Hematopoietic multipotent progenitor cell treated with erythropoietin and hydrocortisone succinate and interleukin-3 and kit ligand, for 4 days (in vitro differentiated cells): Measurements from ENCODE around the gene PXDN.
A peak's percentile ranks its signal among the peaks of the same experiment; 100 is the strongest.

Experiments
- DNase-seq: peaks from one replicate; pipeline ENCODE4 v3.0.0-alpha.2; 2015

The PXDN gene

GRCh38 chr2:1754461-1755170 lies 10.3 kb upstream of the PXDN start:
- DNase-seq = no peak

GRCh38 chr2:1754046-1754445 lies 9.7 kb upstream of the PXDN start:
- no peak for DNase-seq

DNA sequence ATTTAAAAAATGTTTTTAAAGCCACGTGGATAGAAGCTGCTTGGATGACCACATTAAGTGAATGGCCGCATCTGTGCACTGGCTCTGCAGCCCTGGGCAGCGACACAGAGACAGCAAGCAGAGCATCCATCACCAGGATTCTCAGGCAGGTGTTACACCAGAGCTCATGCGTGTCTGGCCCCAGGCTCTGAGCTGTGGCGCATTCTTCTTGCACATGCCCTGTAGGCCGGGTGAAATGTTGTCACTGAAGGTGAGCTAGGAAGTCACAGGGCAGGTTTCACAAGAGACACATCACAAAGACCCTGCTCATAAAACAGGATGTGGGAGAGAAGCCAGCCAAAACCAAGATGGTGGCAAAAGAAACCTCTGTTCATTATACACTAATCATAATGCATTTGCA lies 8.4 kb upstream of the PXDN start:
- no peak for DNase-seq

GRCh38 chr2:1751767-1752725 lies 7.7 kb upstream of the PXDN start:
- no peak for DNase-seq

DNA sequence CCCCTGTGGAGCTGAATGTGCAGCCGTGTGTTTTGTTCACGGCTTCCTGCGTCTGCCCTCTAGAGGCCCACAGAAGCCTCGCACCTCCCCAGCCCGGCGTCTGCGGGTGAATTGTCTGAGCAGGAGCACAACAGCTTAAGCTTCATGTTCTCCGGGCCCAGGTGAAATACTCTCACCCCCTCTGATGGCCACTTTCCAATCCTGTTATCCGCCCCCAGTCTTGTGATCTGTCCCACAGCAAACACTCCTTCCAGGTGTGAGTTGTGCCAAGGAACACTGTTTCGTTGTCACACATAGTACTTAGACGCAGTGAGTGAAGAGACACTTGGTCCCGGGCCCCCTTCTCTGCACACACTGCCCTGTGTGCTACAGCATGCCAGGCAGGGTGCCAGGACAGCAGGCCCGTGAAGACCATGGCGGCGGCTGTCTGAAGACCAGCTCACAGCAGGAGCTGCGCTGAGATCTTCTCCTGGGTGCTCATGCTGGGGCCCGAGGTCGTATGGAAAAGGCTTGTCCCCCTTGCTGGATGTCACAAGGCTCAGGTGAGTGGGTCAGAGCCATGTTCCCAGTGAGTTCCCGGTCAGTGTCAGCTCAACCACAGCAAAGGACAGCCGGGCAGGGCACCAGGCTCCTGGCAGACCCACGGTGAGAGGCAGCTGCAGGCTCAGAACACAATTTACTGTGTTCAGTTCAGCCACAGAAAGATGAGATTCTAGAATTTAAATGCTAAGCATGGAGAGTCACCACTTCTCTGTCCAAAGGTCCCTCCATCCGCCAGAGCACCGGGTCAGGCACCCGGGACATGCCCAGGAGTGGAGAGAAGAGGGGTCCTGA lies 6.8 kb upstream of the PXDN start:
- peak; percentile 79 for DNase-seq

DNA sequence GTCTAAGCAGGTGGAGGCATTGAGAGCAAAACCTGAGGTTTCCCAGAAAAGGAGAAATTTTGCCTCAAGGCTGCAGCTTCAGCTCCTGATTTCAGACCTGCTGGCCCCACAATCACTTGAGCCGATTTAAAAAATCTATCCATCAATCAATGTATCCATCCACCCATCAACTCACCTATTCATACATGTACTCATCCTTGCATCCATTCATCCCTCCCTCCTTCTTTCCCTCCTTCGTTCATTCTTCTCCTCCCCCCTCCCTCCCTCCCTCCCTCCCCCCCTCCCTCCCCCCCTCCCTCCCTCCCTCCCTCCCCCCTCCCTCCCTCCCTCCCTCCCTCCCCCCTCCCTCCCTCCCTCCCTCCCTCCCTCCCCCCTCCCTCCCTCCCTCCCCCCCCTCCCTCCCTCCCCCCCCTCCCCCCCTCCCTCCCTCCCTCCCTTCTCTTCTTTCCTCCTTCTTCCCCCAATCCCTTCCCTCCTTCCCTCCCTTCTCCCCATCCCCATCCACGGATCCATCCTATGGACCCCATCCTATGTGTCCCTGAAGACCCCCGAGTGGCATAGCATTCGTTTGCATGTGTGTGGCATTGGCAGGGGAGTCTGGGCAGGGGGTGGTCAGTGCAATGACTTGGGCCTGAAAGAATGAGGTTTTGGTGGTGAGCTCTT lies 6.1 kb upstream of the PXDN start:
- no peak for DNase-seq

DNA sequence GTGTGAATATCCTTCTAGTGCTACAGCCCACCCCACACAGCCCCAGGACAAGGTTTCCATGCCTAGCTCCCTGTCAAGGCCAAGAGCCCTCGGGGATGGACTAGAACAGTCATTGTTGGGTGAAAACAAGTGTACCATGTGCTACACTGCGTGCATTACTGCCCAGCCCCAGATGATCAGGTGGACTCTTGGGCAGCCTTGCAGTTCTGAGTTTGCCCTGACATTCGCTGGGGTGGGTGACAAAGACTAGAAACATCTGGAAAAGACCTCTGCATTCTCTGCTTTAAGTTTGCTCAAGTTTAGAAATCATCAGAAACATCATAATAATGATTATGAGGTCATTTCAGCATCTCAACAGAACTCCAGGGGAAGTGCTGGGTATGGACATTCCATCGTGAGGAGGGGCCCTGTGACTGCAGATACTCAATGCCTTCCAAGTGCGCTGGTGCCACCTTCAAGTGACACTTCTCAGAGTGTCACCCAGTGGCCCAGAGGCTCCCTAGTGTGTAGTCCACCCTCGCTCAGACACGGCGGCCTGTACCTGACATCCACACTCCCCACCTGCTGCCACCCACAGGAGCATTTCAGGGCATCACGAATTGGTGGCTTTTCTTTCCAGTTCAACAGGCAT lies 5.3 kb upstream of the PXDN start:
- DNase-seq = no peak

DNA sequence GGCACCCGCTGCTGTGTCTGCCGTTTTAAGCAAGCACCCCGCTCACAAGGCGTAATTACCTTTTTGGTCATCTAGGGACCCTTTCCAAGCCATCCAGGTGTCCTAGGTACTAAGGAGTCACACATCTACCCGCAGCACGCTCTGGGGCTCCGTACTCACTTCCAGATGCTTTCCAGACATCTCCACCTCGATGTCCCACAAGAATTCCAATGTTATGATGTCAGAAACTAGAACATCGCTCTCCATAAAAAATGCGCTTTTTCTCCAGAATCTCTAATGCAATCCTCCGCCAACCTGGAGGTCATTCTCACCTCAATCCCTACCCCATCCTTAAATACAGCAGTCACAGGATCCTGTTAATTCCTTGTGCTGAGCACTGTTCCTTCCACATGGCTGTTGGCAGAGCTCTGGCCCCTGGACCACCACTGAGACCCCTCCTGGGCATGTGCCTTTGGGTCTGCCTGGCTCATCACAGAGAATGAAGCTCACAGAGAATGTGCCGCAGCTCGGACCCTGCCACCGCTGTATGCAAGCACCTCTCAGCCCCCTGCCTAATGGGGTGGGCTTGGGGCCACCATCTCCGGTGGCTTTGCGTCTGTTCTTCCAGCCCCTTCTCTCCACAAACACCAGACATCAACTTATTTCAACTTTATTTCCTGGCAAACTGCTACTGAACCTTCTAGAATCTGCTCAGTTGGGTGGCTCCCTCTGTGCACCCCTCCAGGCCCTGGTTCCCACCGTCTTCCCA lies 4.6 kb upstream of the PXDN start:
- DNase-seq = no peak

GRCh38 chr2:1748176-1748740 lies 3.9 kb upstream of the PXDN start:
- no peak for DNase-seq

DNA sequence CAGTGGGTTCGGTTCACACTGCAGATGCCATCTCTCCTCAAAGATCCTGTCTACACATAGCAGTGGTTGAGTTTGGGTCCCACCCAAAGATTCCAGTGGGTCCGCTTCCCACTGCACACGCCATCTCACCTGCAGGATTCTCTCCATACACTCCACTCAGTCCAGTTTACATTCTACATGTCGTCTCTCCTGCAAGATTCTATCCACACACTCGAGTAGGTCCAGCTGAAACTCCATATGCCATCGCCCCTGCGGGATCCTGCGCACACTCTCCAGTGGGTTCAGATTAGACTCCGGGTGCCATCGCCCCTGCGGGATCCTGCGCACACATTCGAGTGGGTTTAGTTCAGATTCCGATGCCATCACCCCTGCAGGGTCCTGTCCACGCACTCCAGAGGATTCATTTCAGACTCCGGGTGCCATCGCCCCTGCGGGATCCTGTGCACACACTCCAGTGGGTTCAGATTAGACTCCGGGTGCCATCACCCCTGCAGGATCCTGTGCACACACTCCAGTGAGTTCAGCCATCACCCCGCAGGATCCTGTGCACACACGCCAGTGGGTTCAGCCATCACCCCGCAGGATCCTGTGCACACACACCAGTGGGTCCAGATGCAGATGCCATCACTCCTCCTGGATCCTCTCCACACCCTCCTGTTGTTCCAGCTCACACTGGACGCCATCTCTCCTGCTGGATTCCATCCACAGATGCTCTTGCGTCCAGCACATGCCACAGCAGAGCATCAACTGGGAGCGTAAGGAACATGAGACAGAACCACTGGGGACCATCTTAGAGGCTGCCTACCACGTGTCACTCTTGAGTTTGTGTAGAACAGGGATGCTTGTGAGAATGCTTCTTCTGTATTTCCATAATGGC lies 3.0 kb upstream of the PXDN start:
- no peak for DNase-seq

DNA sequence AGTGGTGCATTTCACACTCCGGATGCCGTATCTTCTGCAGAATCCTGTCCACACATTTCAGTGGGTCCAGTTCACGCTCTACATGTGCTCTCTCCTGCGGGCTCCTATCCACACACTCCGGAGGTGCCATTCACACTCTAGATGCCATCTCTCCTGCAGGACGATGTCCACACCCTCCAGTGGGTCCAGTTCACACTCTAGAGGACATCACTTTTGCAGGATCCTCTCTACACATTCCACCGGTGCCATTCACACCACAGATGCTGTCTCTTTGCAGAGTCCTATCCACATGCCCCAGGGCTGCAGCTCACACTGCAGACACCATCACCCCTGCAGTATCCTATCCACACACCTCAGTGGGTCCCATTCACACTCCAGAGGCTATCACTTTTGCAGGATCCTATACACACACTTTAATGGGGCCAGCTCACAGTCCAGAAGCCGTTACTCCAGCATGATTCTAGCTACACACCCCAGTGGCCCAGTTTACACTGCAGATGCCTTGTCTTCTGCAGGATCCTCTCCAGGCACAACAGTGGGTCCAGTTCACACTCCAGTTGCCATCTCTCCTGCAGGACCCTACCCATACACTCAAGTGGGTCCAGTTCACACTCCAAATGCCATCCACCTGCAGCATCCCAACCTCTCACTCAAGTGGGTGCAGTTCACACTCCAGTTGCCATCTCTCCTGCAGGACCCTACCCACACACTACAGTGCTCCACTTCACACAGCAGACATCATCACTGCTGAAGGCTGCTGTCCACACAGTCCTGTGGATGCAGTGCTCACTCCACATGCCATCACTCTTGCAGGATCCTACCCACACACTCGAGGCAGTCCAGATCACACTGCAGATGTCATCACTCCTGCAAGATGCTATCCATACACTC lies 2.1 kb upstream of the PXDN start:
- no peak for DNase-seq

GRCh38 chr2:1745171-1746023 lies 1.1 kb upstream of the PXDN start:
- no peak for DNase-seq

GRCh38 chr2:1744151-1744445 lies 217 bp downstream of the PXDN start:
- DNase-seq = peak; percentile 22

GRCh38 chr2:1743396-1744150 lies 742 bp downstream of the PXDN start:
- DNase-seq = no peak

GRCh38 chr2:1742681-1743395 lies 1.5 kb downstream of the PXDN start:
- DNase-seq = peak; percentile 34

DNA sequence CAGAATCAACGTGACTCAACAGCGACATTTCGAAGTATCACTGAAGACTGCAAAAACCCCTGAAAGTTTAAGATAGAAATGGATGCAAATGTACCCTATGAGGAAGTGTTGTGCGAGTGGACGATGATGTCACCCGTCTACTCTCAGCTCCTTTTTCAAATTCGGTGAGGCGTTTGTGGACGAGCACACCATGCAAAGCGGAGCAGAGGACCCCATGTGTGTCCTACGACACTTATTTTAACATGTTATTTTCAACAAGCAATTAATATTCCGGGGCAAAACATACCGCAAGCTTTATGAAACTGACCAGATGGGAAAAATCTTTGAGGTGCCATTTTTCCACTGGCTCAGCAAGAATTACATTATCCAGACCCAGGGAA lies 2.0 kb downstream of the PXDN start:
- no peak for DNase-seq

- no peak for DNase-seq
Measured at GRCh38 chr2:1741851-1742250, 2.5 kb downstream of the PXDN start.
